Left colon (tissue), 2 donors: ENCODE measurements around the gene FMN1. TPM values are rescaled to one million over a fixed set of nuclear protein-coding genes. Genes with fewer than 3 reads are reported as not detected.
A peak's percentile ranks its signal among the peaks of the same experiment; 100 is the strongest.

Experiments used
- ATAC-seq: fragments of 200-7000 bp; cut with Tn5 transposase; one replicate; pipeline ENCODE4 v1.9.1; 2020; ENCODE audit warnings: mild to moderate bottlenecking, moderate library complexity
- DNase-seq, 2 donors: peaks; one replicate each; pipeline ENCODE4 v3.0.0-alpha.2; 2020
- intact Hi-C, 2 donors: fragments of 100-400 bp; cut with DNase I in 1 of 2; cut with micrococcal nuclease in 1 of 2; formaldehyde crosslinking; loops; one replicate each; pipeline versions ENCODE4 v1.11.2 to v1.14.0; 2022; cut with DNase I, micrococcal nuclease
- total RNA-seq, 2 donors: library from RNA; stranded (reverse); fragmentation: NEBNext Ultra II Directional; extraction: Animal tissue kit (Norgen Biotek cat#: 25700); gene quantifications; one replicate each; pipeline ENCODE4 v1.2.1, GENCODE V29; 2021
- donor health status: DM: no; HTN: no; CAD: no.
- donor health status: DM: yes; HTN: yes; CAD: no.

FMN1 gene
- total RNA-seq, 2 donors from 2014 or later = 36.2 to 48.3 TPM

- DNase-seq (no peak), ATAC-seq (no peak)
Observed at GRCh38 chr15:33159726-33160453, 34.6 kb downstream of the FMN1 start.

GRCh38 chr15:33158366-33158765 is 36.1 kb downstream of the FMN1 start:
- ATAC-seq = no peak

More at GRCh38 chr15:33159726-33160453, 34.6 kb downstream of the FMN1 start:
- intact Hi-C loops = no loop called here

GRCh38 chr15:33157371-33158037 is 37.0 kb downstream of the FMN1 start:
- ATAC-seq = no peak
- no peak for DNase-seq
- intact Hi-C loops = no loop called here

More at GRCh38 chr15:33158366-33158765, 36.1 kb downstream of the FMN1 start:
- intact Hi-C loops = no loop called here
- DNase-seq = no peak

GRCh38 chr15:33155691-33156420 is 38.7 kb downstream of the FMN1 start:
- intact Hi-C loops = no loop called here
- DNase-seq (no peak), ATAC-seq (no peak)

- no peak for DNase-seq
- intact Hi-C loops = no loop called here
- ATAC-seq = no peak
Observed at GRCh38 chr15:33154351-33155166, 40.0 kb downstream of the FMN1 start.

GRCh38 chr15:33153548-33153947 is 41.0 kb downstream of the FMN1 start:
- no peak for ATAC-seq
- intact Hi-C loops = no loop called here

GRCh38 chr15:33152502-33153109 is 41.9 kb downstream of the FMN1 start:
- no peak for ATAC-seq
- intact Hi-C loops = no loop called here
- no peak for DNase-seq

More at GRCh38 chr15:33153548-33153947, 41.0 kb downstream of the FMN1 start:
- no peak for DNase-seq

GRCh38 chr15:33150971-33151370 is 43.5 kb downstream of the FMN1 start:
- intact Hi-C loops = no loop called here
- ATAC-seq = peak; percentile 52
- no peak for DNase-seq

- intact Hi-C loops = no loop called here
- DNase-seq (no peak), ATAC-seq (peak; percentile 51)
Observed at GRCh38 chr15:33150431-33150941, 44.0 kb downstream of the FMN1 start.

- ATAC-seq (peak; percentile 32), DNase-seq (no peak)
- intact Hi-C loops = no loop called here
Observed at GRCh38 chr15:33149919-33150318, 44.6 kb downstream of the FMN1 start.

- intact Hi-C loops = no loop called here
- DNase-seq (no peak), ATAC-seq (no peak)
Observed at GRCh38 chr15:33148129-33148751, 46.3 kb downstream of the FMN1 start.

GRCh38 chr15:33146051-33146450 is 48.5 kb downstream of the FMN1 start:
- ATAC-seq = no peak
- no peak for DNase-seq
- intact Hi-C loops = no loop called here

GRCh38 chr15:33145447-33145846 is 49.1 kb downstream of the FMN1 start:
- intact Hi-C loops = no loop called here
- ATAC-seq = no peak
- no peak for DNase-seq

GRCh38 chr15:33142708-33143107 is 51.8 kb downstream of the FMN1 start:
- peak; percentile 95 for ATAC-seq
- no peak for DNase-seq
- intact Hi-C loops = no loop called here

- DNase-seq (no peak), ATAC-seq (no peak)
- intact Hi-C loops = no loop called here
Observed at GRCh38 chr15:33138000-33138399, 56.5 kb downstream of the FMN1 start.

GRCh38 chr15:33137101-33137500 is 57.4 kb downstream of the FMN1 start:
- no peak for DNase-seq
- no peak for ATAC-seq
- intact Hi-C loops = no loop called here

- ATAC-seq (no peak), DNase-seq (no peak)
- intact Hi-C loops = no loop called here
Observed at GRCh38 chr15:33136353-33136752, 58.2 kb downstream of the FMN1 start.

GRCh38 chr15:33135355-33135781 is 59.1 kb downstream of the FMN1 start:
- DNase-seq (no peak), ATAC-seq (no peak)
- intact Hi-C loops = no loop called here
